IPS DF 19.7 (cell line): ENCODE results near the gene ADAM12.

Experiments
- DNase-seq: peaks from one replicate; pipeline ENCODE4 v3.0.0-alpha.2; 2013; ENCODE audit warnings: low read depth, low spot score

ADAM12 gene

GRCh38 chr10:126147866-126148587 lies 240.2 kb downstream of the ADAM12 start:
- DNase-seq: no peak

DNA sequence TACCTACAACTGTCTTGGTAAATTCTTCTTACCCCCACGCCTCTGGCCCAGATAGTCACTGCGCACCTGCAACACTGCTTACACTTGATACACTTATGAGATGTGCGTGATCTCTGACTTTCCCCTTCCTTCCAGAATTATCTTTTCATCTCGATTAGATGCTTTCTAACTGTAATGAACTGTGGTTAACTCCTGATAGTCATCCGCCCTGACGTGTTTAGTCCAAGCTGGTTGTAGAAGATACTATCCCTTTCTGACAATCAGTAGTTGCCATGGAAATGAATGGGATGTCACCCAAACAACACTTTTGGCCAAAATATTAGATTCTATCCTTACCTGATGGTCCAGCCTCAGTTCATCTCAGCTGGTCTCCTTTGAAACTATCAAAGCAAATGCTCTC lies 241.5 kb downstream of the ADAM12 start:
- DNase-seq: no peak

DNA sequence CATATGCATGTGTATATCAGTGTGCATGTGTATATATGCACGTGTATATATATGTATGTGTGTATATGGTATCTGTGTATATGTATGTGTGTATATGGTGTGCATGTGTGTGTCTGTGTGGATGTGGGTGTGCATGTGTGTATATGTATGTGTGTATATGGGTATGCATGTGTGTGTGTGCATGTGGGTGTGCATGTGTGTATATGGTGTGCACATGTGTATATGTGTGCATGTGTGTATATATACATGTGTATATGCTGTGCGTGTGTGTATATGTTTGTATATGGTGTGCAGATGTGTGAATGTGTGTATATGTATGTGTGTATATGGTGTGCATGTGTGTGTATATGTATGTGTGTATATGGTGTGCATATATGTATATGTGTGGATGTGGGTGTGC lies 245.2 kb downstream of the ADAM12 start:
- DNase-seq: no peak

- DNase-seq: no peak
Observed at GRCh38 chr10:126140746-126141273, 247.5 kb downstream of the ADAM12 start.

DNA sequence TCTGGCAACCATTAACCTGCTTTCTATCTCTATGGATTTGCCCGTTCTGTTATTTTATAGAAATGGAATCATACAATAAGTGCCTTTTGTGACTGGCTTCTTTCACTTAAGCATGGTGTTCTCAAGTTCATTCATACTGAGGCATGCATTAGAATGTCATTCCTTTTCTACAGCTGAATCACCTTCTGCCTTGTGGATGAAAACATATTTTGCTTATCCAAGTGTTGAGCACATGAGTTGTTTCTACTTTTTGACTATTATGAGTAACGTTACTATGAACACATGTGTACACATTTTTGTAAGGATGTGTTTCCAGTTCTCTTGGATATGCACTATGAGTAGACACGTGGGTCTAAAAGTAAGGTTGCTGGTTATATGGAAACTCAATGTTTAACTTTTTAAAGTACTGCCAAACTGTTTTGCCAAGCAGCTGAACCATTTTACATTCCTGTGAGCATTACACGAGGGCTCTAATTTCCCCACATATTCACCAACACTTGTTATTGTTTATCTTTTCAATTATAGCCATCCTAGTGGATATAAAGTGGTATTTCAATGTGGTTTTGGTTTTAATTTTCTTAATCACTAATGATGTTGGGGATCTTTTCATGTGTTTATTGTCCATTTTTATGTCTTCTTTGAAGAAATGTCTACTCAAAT lies 250.6 kb downstream of the ADAM12 start:
- DNase-seq: no peak

- DNase-seq: no peak
Observed at GRCh38 chr10:126135941-126136595, 252.2 kb downstream of the ADAM12 start.

GRCh38 chr10:126135177-126135576 lies 253.1 kb downstream of the ADAM12 start:
- DNase-seq: no peak

DNA sequence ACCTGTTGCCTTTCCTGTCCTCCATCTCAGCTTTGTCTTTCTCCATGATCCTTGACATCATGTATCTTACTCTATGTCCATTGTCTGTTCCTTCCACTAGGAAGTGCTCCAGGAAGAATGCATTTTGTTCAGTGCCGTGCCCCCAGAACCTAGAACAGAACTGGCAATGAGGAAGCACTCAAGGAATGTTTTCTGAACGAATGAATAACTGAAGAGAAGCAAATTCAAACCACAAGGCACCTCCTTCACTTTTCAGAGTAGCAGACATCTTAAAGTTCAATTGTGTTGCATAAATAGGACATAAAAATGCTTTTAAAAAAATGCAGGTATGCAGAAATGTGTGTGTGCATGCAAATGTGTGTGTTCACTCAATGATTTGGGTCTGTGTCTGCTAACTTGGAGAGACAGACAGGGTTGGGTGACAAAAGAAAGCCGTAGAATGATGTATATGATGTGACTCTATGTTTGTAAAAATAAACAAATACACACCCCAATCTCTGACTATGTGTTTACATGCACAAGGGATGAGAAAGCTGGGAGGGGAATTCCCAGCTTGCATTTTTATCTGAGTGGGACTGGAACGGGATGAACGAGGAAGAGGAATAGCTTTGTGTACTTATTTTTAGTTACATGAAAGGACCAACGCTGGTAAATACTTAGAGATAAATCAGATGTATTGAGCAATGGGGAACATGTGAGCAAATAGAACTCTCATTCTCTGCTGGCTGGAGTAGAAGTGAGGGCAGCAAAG lies 254.2 kb downstream of the ADAM12 start:
- no peak for DNase-seq

DNA sequence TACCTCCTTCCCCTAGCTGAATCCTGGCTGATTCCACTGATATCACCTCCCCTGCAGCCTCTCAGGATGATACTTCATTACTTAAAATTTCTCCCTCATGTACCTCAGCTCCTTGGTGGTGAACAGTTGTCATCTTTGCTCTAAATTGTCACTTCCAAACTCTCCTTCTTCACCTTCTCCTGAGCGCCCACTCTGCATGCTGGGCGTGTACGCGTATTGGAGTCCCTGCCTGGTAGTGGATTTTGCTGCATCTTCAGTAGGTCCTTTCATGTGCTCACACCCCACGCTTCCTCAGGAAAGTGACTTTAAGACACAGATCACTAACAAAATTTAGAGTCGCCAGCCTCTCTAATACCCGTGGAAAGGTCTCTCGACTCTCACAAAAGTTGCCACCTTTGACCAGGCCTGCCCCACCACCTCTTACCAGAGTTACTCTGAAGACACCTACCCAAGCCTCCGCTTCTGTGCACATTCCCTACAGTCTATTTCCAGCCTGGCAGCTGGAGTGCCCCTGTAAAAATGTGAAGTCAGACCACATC lies 255.1 kb downstream of the ADAM12 start:
- no peak for DNase-seq

GRCh38 chr10:126131341-126131740 lies 256.9 kb downstream of the ADAM12 start:
- no peak for DNase-seq

GRCh38 chr10:126130271-126130710 lies 258.0 kb downstream of the ADAM12 start:
- no peak for DNase-seq

DNA sequence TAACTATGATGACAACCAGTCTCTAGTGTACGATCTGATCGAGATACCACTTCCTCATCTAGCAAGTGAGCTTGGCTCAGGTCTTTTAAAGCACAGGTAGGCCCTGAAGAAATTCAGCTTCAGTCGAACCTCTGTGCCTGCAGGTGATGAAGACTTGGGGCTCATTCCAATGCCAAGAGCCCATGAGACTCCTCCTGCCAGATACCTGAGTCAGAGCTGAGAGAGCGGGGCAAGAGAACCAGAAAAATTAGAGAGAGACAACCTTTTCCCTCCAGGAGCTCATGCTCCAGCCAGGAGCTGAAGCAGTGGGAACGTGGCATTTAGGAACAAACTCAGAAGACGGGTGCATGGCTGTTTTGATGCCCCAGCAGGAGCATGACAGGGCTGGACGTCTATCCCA lies 259.3 kb downstream of the ADAM12 start:
- no peak for DNase-seq

DNA sequence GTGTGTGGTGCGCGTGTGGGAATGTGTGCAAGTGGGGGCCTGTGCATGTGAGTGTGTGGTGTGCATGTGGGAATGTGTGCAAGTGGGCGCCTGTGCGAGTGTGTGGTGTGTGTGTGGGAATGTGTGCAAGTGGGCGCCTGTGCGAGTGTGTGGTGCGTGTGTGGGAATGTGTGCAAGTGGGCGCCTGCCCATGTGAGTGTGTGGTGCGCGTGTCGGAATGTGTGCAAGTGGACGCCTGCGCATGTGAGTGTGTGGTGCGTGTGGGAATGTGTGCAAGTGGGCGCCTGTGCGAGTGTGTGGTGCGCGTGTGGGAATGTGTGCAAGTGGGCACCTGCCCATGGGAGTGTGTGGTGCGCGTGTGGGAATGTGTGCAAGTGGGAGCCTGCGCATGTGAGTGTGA lies 259.7 kb downstream of the ADAM12 start:
- DNase-seq: no peak

DNA sequence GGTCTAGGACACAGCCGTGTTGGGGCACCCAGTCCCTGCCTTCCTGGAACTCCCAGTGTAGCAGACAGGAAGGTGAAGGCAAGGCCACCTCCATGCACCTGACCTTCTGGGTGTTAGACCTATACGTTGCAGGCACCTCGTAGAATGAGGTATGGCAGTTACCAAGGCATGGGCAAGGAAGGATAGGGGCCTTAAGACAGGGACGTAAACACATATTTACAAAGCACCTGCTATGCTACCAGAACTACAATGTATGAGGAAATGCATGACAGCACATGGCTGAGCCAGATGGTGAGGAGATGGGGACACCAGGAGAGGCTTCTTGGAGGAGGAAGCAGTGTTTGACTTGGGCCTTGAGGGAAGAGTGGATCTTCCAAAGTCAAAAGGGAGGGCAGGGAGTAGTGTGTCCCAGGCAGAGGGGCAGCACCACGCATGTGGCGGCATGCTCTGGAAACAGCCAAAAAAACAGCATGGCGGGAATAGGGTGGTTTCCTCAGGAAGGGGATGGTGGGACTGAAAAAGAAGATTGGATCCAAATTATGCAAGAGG lies 260.7 kb downstream of the ADAM12 start:
- no peak for DNase-seq

DNA sequence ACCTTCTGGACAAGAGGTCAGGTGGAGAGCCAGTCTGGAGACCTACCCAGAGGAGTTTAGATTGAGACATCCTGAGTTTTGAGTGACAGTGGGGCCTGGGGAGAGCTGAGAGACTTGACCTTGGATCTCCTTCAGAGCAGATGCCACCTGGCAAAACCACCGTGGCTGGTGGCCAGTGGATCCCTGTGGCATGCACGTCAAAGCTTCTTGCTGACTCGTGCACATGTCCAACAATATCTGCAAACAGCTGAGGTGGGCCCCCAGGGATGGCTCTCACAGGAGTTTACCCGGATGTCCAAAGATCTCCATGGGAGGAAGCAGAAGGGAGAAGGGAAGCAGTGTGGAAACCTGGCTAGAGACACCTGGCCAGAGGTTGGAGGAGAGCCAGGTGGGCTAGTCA lies 261.4 kb downstream of the ADAM12 start:
- DNase-seq: no peak

- DNase-seq: no peak
Observed at GRCh38 chr10:126126023-126126422, 262.3 kb downstream of the ADAM12 start.

- DNase-seq: no peak
Observed at GRCh38 chr10:126124668-126125349, 263.5 kb downstream of the ADAM12 start.

DNA sequence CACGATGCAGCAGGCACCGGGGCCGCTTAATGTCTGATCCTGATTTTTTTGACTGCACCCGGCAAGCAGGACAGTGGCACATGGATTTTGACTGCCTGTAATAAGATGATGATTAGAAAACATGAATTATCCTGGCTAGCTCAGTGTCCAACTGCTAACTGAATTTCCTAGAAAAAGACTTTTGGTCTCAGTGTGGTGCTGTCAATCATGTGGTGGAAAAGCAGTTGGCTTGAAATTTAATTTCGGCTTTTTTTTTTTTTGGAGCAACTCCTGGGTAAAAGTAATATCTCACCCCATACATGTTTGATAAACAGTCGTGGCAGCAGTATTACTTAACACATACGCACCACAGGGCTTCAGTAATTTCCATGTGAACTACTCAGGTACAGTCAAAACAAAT lies 264.2 kb downstream of the ADAM12 start:
- no peak for DNase-seq

- no peak for DNase-seq
Observed at GRCh38 chr10:126123466-126123865, 264.8 kb downstream of the ADAM12 start.

DNA sequence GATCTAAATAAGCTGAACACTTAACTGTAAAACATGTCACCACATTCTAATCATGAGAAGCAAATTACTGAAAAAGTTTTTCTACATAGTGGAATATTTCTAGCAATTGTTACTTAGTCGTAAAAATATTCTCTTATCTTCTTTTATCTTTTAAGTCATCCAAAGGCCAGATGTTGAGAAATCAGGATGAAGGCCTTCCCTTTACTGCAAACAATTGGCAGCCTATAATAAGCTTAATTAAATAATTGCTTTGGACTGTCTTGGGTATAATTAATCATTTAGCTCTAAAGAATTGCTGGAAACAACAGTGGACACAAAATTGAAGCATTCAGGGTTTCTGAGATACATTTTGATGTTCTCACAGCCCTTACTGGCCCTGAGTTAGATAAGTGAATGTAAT lies 265.4 kb downstream of the ADAM12 start:
- no peak for DNase-seq

DNA sequence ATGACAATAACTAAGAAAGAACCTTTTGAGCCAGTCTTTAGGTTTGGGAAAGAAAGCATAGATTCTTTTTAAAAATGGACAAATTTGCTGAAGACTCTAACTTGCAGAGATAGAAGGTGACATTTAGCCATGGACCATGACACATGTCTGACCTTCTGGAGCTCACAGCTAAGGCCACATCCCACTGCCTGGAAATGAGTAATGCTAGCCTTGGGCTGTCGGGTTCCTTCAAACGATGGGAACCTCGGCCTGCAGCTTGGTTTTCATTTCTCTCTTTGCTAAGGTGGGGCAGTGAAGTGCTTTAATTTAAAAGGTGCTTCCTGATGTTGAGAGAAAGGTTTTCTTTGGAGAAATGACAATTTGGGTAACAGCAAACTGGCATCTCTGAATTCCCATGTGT lies 268.7 kb downstream of the ADAM12 start:
- DNase-seq: no peak
